GM19238 (cell line): ENCODE results near the gene ANKRD29.
"Not testable (repeated sequence)": the region's sequence is repeated elsewhere in the genome, so short reads cannot be mapped to it uniquely, and the experiment has no call there.

Experiments used
- DNase-seq: peaks from one replicate; pipeline ENCODE4 v3.0.0; 2011; ENCODE audit warnings: low spot score; ENCODE audit not compliant: insufficient read length

ANKRD29 gene

DNA sequence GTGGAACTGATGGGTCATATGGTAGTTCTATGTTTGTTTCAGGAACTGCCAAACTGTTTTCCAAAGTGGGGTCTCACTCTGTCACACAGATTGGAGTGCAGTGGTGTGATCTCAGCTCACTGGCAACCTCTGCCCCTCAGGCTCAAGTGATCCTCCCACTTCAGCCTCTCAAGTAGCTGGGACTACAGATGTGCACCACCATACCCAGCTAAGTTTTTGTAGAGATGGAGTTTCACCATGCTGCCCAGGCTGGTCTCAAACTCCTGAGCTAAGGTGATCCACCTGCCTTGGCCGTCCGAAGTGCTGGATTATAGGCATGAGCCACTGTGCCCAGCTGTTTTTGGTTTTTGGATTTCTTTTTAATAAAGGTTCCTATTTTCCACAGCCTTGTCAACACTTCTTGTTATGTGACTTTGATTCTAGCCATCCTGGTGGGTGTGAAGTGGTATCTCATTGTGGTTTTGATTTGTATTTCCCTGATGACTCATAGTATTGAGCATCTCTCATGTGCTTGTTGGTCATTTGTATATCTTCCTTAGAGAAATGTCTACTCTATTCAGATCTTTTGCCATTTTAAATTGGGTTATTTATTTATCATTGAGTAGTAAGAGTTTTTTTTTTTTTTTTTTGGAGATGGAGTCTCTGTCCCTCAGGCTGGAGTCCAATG is 99.2 kb downstream of the ANKRD29 start:
- DNase-seq, result no peak

DNA sequence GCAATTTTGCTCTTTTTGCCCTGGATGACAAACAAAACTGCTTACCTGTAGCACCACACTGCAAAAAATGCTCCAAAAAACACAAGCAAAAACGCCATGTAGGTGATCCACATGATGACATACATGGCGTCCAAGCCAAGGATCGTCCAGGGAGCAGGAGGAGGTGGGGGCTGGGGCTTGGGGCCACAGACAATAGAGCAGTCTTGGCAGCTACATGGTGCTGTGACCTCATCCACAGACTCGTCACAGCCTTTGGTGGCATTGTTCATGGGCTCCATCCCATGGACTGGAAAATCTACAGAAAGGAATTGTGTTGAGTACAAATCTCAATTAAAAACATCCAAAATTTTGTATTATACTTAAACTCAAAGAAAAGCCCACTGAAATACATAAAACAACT is 102.5 kb downstream of the ANKRD29 start:
- no peak for DNase-seq

DNA sequence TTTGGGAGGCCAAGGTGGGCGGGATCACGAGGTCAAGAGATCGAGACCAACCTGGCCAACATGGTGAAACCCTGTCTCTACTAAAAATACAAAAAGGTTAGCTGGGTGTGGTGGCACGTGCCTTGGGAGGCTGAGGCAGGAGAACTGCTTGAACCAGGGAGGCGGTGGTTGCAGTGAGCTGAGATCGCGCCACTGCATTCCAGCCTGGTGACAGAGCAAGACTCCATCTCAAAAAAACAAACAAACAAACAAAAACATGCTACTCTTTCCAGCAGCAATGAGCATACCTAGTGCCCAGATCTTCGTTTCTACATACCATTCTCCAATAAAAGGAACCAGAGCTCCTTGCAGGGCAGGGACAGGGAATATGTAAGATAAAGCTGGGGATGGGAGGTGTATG is 105.2 kb downstream of the ANKRD29 start:
- not testable (repeated sequence) for DNase-seq

DNA sequence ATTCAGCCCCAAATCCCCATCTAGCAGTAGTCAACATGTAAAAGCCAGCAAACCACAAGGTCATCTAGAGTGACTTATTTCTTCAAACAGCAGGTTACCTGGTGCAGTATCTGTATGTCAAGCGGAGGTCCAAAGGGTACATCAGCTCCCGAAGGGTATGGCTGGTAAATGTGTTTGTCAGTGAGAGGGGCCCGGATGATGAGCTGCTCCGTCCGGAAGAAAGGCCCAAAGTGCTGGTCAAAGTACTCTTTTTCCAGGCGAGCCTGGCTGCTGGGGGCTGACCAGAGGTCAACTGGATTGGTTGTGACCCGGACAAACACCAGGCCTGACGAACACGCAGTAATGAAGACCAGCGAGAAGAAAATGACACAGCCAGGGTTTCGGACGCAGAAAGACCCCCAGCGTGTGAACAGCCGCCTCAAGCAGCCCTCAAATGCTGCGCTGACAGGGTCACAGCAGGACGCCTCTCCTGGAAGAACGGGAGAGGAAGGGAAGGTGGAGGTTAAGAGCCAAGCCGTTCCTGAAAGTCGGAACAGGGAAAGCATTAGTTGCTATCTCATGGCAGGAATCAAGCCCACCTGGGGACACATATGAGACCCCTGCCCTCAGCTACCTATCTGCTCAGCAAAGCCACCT is 106.4 kb downstream of the ANKRD29 start:
- no peak for DNase-seq

DNA sequence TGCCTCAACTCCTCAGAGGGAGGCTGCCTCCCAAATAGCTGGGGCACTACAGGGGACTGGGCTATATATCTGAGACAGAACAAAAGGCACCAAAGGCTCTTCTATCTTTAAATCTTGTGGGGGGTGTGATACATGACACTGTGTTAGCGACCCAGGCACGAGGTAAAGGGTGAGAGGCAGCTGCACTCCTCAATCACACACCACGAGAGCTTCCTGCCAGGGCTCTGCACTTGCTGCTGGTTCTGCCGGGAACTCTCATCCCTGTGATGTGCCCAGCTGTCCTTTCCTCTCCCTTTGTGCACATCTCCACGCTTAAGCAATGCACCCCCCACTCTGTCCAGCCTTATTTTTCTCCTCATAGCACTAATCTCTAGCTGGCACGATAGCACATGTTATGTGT is 108.8 kb downstream of the ANKRD29 start:
- no peak for DNase-seq

DNA sequence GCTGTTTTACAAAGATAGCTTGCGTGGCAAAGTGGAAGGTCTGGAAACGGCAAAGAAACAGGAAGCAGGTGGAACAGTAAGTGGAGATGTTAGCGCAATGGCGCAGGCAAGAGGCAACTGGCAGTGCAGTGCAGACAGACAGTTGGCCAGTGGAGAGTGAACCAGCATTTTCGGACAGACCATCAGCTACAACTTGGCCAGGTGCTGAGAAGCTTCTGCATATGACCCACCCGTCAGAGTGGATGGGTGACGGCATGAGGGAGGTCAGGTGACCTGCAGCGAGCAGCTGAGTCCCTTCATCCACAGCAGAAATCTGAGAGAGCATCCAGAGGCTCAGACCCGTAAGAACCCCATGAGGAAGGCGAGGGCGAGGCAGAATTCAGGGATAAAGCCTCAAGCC is 110.2 kb downstream of the ANKRD29 start:
- no peak for DNase-seq

DNA sequence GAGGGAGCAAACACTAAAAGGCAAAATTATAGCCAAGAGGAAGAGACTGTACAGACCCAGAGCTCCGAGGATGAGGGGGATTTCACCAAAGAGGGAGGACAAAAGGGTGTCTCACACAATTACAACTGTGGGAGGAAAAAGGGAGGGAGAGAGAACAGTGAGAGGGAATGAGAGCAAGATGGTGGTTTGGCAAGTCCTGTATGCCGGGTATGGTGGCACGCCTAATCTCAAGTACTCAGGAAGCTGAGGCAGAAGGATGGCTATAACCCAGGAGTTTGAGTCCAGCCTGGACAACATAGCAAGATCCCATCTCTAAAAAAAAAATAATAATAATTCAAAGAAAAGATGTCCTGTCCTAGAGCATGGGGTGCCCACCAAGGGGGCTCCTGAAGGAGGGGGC is 110.7 kb downstream of the ANKRD29 start:
- no peak for DNase-seq

DNA sequence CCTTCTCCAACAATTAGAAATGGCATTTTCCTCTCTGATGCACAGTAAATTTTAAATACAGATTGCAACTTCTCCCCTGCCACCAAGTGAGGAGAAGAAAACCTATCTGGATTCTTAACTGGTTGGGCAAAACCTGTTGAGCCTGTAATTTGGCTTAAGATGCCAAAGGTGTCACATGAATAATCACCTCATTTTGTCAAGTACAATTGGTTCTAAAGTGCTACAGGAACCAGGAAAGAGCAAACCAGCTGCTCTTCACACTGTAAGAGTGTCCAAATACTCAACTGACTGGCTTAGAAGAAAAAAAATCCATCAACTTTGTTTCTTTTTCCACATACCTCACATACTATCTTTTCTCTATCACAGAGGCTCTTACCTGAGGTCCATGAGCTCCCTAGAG is 111.8 kb downstream of the ANKRD29 start:
- no peak for DNase-seq
